Glomerular endothelial cell (primary cell): Measurements from ENCODE around the gene PET117. TPM values are rescaled to one million over a fixed set of nuclear protein-coding genes. Genes with fewer than 3 reads are reported as not detected.
"Not testable (repeated sequence)": the region's sequence is repeated elsewhere in the genome, so short reads cannot be mapped to it uniquely, and the experiment has no call there.

Experiments used
- DNase-seq: peaks from one replicate; pipeline ENCODE4 v3.0.0-alpha.2; 2011; ENCODE audit warnings: low read depth, low spot score; ENCODE audit errors: extremely low read depth
- total RNA-seq: library from RNA; depleted of rRNA; stranded (reverse); fragments of >200 nt; gene quantifications from 2 replicates; pipeline ENCODE4 v1.2.3, GENCODE V29; 2015

The PET117 gene
- total RNA-seq, 1 donor from 2014 or later = 4.9 TPM

GRCh38 chr20:18156045-18156444, 18.4 kb downstream of the PET117 start:
- DNase-seq = no peak

DNA sequence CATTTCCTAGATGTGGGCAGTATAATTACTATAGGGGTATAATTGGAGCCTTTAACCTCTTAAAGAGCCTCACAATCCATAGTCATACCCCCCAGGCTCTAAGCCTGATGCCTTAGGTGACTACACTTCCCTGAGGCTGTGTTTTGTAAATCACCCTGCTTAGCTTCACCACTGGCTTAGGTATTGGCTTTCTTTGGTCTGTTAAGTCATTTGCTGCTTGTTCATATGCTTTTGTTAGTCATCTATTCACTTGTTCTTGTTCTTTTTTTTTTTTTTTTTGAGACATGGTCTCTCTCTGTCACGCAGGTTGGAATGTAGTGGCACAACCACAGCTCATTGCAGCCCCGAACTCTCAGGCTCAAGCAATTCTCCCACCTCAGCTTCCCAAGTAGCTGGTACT, 26.7 kb downstream of the PET117 start:
- no peak for DNase-seq

- DNase-seq = no peak
Observed at GRCh38 chr20:18165553-18165952, 27.9 kb downstream of the PET117 start.

GRCh38 chr20:18166241-18166881, 28.7 kb downstream of the PET117 start:
- no peak for DNase-seq

DNA sequence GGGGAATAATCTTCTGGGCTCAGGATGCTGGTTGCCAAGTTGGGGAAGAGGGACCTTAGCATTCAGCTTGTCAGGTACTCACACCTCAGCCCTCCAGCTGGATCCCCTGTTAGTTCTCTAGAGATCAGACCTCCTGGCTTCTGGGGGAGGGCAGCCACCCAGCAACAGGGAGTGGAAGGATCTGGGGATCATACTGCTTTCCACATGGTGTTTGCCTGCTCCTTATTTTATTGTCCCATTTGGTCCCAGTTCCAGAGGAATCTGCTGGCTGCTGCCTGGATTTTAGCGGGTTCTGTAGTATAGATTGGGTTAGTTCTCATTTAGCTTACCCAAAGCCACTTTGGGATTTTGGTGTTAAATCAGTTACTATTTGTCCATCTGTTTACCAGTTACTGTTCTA, 29.3 kb downstream of the PET117 start:
- no peak for DNase-seq

- DNase-seq = no peak
Observed at GRCh38 chr20:18172379-18172778, 34.7 kb downstream of the PET117 start.

DNA sequence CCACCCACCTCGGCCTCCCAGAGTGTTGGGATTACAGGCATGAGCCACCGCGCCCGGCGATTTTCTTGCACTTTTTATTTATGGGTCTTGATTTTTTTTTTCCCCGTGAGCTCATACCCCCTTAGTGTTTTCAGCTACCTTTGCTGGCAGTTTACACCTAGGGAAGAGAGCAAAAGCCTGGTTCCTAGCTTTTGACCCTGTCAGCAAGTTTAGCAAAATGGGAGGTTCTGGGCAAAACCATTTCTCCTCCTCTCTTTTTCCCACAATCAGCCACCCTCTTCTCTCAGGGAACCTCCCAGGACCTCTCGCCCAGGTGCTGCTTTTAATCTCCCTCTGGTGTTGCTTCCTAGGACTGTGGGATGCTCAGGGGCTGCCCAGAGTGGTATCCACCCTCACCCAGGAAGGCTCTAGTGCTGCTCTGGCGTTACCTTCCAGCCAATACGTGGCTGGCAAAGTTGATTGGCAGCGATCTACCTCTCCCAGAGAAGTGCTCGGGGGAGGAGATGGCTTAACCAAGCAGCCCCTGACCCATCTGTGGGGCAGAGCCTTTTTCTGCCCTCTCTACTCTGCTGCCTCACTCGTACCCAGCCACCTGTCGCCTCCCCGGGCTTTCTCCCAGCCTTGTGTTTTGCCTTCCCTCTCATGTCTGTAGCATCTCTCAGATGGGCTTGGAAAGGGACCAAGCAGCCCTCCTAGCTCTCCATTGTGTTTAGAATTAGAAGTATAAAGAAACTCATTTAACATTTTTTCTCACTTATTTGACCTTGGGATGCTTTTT, 37.4 kb downstream of the PET117 start:
- no peak for DNase-seq

GRCh38 chr20:18176318-18176785, 38.7 kb downstream of the PET117 start:
- DNase-seq = no peak

DNA sequence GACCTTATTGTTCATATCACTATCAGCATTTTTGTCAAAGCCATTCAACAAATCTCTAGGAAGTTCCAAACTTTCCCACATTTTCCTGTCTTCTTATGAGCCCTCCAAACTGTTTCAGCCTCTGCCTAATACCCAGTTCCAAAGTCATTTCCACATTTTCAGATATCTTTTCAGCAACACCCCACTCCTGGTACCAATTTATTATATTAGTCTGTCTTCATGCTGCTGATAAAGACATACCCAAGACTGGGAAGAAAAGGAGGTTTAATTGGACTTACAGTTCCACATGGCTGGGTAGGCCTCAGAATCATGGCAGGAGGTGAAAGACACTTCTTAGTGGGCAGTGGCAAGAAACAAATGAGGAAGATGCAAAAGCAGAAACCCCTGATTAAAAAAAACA, 42.7 kb downstream of the PET117 start:
- not testable (repeated sequence) for DNase-seq

- DNase-seq = no peak
Observed at GRCh38 chr20:18180815-18181214, 43.2 kb downstream of the PET117 start.

GRCh38 chr20:18187020-18187419, 49.4 kb downstream of the PET117 start:
- DNase-seq = no peak

DNA sequence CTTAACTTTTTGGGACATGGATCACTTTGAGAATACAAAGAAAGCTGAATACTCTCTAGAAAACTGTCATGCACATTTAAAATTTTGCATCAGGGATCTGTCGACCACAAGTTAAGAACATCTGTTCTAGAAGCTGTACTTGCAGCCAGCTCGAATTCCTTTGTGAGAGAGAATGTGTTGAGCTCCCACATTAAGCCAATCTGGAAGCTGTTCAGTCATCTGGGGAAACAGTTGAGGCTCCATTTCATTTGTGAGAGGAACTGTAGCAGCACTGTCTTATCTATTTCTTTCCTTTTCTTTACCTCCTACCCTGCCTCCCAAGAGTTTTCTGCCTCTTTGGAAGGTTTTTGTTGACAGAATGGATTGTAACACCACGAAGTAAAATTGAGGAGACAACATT, 50.8 kb downstream of the PET117 start:
- DNase-seq = no peak

DNA sequence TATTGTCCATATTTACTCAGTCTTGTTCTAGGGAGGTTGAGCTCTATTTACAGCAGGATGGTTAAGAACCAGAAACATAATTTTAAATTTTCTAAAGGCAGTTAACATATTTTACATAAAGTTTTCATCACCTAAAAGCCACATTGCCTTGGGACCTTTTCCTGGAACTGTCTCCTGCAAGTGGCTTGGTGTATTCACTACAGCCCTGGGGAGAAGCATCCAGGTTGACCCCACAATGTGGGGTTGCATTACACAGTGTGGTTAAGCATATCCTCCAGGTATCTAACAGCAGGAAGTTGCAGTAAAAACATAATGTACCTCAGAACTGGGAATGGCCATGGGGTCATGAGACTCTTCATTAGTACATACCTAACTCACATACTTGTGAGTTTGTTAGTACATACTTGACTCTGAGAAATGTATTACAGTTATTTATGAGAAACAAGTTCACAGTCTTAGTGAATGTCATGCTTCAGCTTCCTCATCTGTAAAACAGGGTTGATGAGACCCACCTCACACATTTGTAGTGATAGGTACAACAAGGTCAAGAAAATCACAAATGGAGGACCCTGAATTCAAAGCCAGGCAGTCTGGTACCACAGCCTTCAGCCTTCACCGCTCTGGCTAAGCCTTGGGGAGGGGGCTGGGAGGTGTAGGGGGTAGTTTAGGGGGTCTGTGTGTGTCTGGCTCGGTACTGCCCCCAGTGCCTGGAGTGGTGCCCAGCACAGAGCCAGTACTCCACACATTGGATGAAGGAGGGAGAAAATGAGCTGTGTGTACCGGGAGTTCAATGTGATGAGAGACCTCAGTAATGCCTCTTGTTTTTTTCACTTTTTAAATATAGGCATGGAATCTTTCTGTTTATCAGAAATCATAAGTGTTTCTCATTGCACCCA, 52.9 kb downstream of the PET117 start:
- DNase-seq = no peak

- no peak for DNase-seq
Observed at GRCh38 chr20:18191306-18191705, 53.6 kb downstream of the PET117 start.

Other genes with a start within 250 kb of the PET117 start
- 84.1 and 90.1 TPM in 2 replicates for gene SNX5, start 169.1 kb upstream of the PET117 start, total RNA-seq
- 16.6 and 18.6 TPM in 2 replicates for gene MGME1, start 168.8 kb upstream of the PET117 start, total RNA-seq
- gene OVOL2, start 79.9 kb upstream of the PET117 start, total RNA-seq = not detected in 2 replicates
- gene KAT14, start within 50 bp of the PET117 start, total RNA-seq = 8.9 and 13.0 TPM in 2 replicates
- 12.4 and 13.4 TPM in 2 replicates for gene ZNF133, start 150.7 kb downstream of the PET117 start, total RNA-seq